ENCODE data around the gene FECH.

DNA sequence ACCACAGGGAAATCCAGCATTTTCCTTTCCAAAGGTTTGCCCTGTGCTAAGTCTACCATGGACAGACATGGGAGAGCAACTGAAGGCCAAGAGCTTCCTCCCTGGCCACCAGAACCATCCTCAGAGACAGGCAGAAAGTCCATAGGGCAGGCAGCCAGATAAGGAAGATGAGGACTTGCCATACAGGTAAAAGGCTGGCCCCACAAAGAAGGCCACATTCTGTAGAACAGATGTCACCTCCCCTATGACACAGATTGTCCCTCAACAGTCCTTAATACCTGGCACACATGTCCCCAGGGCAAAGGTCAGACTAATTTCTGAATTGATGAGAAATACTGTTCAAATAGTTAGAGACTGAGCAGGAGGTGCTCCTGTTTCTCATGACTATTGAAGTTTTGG is 52.0 kb downstream of the FECH start:
- TF ChIP-seq, protein P1, sequence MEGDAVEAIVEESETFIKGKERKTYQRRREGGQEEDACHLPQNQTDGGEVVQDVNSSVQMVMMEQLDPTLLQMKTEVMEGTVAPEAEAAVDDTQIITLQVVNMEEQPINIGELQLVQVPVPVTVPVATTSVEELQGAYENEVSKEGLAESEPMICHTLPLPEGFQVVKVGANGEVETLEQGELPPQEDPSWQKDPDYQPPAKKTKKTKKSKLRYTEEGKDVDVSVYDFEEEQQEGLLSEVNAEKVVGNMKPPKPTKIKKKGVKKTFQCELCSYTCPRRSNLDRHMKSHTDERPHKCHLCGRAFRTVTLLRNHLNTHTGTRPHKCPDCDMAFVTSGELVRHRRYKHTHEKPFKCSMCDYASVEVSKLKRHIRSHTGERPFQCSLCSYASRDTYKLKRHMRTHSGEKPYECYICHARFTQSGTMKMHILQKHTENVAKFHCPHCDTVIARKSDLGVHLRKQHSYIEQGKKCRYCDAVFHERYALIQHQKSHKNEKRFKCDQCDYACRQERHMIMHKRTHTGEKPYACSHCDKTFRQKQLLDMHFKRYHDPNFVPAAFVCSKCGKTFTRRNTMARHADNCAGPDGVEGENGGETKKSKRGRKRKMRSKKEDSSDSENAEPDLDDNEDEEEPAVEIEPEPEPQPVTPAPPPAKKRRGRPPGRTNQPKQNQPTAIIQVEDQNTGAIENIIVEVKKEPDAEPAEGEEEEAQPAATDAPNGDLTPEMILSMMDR (conservative IDR thresholded peaks at IDR 0.05; ENCODE audit: low read depth, low read length) = no peak
- TF ChIP-seq RCOR1 (IDR thresholded peaks at IDR 0.05; ENCODE audit: insufficient replicate concordance, low read length) = no peak
- no peak for TF ChIP-seq POLR2A (IDR thresholded peaks at IDR 0.05; ENCODE audit: low read depth, low read length)
- no peak for TF ChIP-seq MXI1 (IDR thresholded peaks at IDR 0.05; ENCODE audit: borderline replicate concordance, low read depth, low read length)
- no peak for TF ChIP-seq NFE2L2 (IDR thresholded peaks at IDR 0.05; ENCODE audit: low read depth, low read length)
- no peak for TF ChIP-seq MAFK (IDR thresholded peaks at IDR 0.05; ENCODE audit: low read depth, low read length)
- TF ChIP-seq RFX5 (IDR thresholded peaks at IDR 0.05; ENCODE audit: low read depth, low read length) = no peak
